Measurements from ENCODE around the gene ANAPC2. TPM values are rescaled to one million over a fixed set of nuclear protein-coding genes. Genes with fewer than 3 reads are reported as not detected.

The ANAPC2 gene
- polyA plus RNA-seq, 4 donors, result 20.0 to 44.2 (median 37.0) TPM

DNA sequence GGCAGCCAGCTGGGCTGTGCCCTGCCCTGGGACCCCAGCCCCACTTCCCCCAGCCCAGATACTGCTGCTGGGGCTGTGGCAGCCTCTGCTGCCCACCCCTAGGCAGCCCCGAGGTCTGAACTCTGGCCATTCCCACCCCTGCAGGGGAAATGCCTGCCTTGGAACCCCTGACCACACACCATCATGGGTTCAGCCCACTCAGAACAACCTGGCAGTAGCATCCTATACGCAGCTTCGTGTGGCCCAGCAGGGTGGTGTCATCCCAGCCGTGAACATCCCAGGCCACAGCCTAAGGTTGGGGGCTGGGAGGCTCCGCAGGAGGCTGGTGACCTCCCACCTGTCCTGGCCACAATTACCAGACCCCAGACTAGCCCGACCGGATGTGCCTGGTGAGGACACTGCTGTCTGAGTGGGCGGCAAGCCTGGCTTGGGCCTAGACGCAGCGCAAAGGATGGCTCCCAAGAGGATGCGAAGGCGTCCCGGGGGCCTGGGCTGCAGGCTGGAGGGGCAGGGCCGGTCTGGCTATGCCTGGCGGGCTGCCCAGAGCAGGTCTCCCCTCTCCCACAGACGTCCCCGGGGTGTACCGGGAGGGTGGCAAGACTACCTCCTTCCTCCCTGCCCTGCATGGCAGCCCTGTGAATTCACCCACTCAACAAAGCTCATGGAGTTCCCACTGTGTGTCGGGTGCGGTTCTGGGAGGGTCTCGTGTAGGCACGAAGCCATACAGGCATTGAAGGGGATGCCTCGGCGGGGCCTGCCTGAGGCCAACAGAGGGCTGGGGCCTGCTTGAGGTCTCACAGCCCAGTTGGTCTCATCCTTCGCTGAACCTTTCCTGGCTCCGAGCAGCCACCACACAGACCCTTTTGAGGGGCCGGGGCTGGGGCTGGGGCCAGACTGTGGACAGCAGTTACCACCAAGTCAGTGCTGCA, 40.9 kb upstream of the ANAPC2 start:
- WGBS, 3 donors, result 61 to 69% (median 68%) methylated on average over 26 to 27 of the region's 27 CpGs
- no peak for FAIRE-seq

DNA sequence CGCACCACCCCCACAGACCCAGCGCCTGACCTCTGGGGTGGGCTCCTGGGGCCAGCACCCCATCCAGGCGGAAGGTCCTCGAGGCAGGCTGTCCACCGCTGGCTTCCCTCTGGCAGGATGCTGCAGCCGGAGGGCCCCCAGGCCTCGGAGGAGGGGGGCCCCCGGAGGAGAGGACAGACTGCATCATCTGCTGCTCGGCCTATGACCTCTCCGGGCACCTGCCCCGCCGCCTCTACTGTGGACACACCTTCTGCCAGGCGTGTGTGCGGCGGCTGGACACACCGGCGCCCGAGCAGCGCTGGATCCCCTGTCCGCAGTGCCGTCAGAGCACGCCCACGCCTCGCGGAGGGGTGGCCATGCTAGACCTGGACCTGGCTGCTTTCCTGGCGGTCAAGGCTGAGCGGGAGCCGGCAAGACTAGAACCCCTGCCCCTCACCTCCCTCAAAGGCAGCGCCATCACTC, 40.2 kb upstream of the ANAPC2 start:
- H3K36me3 ChIP-seq (ENCODE audit: control insufficient read depth in 3 of 3, insufficient read depth in 2 of 3, low read depth in 1 of 3, low read length in 3 of 3), result peaks cover 0 to 27% (median 0%) of the 10 kb centered on the region in 3 donors
- no peaks in the 10 kb centered on the region for H3K9me3 ChIP-seq (ENCODE audit: control insufficient read depth in 2 of 2, insufficient read depth in 1 of 2, low read depth in 1 of 2, low read length in 1 of 2)
- whole genome bisulfite sequencing, 3 donors, result 32 to 57% (median 36%) methylated on average over 16 to 29 of the region's 29 CpGs
- H3K27me3 ChIP-seq (ENCODE audit: control insufficient read depth in 3 of 3, insufficient read depth in 3 of 3, low read length in 3 of 3), result no peaks in the 10 kb centered on the region
- peaks cover 0 to 88% (median 11%) of the 10 kb centered on the region in 3 donors for H3K4me1 ChIP-seq (ENCODE audit: control insufficient read depth in 3 of 3, insufficient read depth in 2 of 3, low read depth in 1 of 3, low read length in 2 of 3)
- FAIRE-seq (no peak), DNase-seq (peak in 1 of 2 donors; percentile 39)
- peak overlapping the region in 1 of 3 donors; percentile 95 for H3K27ac ChIP-seq (ENCODE audit: low read depth in 1 of 3, low read length in 2 of 3)
- H3K4me3 ChIP-seq (ENCODE audit: low read depth in 1 of 3, low read length in 3 of 3), result peak overlapping the region in 1 of 3 donors; percentile 16

More for the DNA sequence above, 40.9 kb upstream of the ANAPC2 start:
- H3K36me3 ChIP-seq (ENCODE audit: control insufficient read depth in 3 of 3, insufficient read depth in 2 of 3, low read depth in 1 of 3, low read length in 3 of 3), result peaks cover 0 to 31% (median 0%) of the 10 kb centered on the region in 3 donors
- no peak overlapping the region for H3K4me3 ChIP-seq (ENCODE audit: low read depth in 1 of 3, low read length in 3 of 3)
- no peaks in the 10 kb centered on the region for H3K9me3 ChIP-seq (ENCODE audit: control insufficient read depth in 2 of 2, insufficient read depth in 1 of 2, low read depth in 1 of 2, low read length in 1 of 2)
- H3K27ac ChIP-seq (ENCODE audit: low read depth in 1 of 3, low read length in 2 of 3), result peak overlapping the region in 1 of 3 donors; percentile 95
- peak in 1 of 2 donors; percentile 36 for DNase-seq
- H3K27me3 ChIP-seq (ENCODE audit: control insufficient read depth in 3 of 3, insufficient read depth in 3 of 3, low read length in 3 of 3), result no peaks in the 10 kb centered on the region
- H3K4me1 ChIP-seq (ENCODE audit: control insufficient read depth in 3 of 3, insufficient read depth in 2 of 3, low read depth in 1 of 3, low read length in 2 of 3), result peaks cover 0 to 84% (median 11%) of the 10 kb centered on the region in 3 donors

DNA sequence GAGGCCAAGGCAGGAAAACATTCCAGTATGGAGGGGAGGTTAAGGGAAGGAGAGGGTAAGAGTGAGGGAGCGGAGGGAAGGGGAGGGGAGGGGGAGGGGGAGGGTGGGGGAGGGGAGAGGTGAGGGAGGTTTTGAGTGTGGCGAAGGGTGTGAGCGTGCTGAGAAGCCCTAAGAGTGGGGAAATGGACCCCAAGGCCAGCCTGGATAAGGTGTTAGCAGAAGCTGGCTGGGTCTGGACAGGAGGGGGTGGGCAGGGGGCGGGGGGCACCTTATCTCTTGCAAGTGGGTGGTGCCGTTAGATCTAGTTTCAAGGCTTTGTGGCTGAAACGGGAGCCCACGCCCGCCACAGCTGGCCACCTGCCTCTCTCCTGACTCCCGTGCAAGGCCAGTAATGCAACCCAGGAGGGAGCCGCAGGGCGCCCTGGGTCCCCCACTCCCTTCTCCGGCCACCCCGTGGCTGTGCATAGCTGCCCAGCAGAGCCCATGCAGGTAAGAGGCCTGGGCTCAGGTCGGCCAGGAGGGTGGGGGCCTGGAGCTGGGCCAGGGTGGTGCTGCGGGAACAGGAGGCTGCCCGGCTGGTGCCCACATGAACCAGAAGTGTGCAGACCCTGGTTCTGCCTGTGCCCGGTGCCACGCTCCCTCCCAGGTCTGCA, 39.6 kb upstream of the ANAPC2 start:
- 11 to 37% (median 24%) methylated on average over 12 to 18 of the region's 18 CpGs for WGBS, 3 donors
- Histone ChIP-seq H3K4me3 (ENCODE audit: low read depth in 1 of 3, low read length in 3 of 3) (peak overlapping the region in 1 of 3 donors; percentile 16), H3K27ac (ENCODE audit: low read depth in 1 of 3, low read length in 2 of 3) (peak overlapping the region in 1 of 3 donors; percentile 95)

DNA sequence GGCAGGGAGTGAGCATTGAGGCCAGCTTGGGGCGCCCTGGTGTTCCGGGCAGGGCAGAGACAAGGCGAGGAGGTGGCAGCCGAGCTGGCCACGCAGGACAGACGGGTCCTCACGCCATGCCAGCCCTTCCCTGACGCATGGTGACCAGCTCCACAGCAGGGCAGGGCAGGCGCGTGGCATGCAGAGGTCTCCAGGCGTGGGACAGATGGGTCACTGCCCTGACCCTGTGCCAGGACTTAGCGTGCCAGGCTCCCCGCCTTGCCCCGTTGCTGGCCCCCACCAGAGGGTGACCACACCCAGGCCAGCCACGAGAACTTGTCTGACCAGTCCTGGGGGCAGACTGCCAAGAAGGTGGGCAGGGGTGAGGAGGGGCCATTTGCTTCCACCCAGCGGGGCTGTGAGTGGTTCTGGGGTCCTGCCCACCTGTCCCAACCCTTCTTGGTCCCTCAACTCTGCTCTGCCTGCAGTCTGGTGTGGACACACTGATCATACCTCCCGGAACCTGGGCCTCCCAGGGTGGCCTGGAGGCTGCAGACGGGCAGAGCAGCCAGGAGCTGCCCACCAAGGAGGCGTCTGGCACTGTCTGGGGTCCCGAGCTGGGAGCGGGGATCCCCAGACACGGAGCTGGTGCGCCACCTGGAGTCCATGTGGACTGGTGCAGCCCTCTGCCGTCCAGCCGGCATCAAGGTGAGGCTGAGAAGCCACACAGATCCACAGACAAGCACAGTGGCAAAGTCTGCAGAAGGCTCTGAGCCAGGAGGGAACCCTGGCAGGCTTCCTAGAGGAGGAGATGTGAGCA, 38.9 kb upstream of the ANAPC2 start, which contains the start of gene RNF224:
TSS of gene RNF224 (plus strand) at position 449 of the 799 bp plus-strand sequence. CDS start 834 bp downstream, outside the sequence.
- H3K36me3 ChIP-seq (ENCODE audit: control insufficient read depth in 3 of 3, insufficient read depth in 2 of 3, low read depth in 1 of 3, low read length in 3 of 3), result peaks cover 0 to 14% (median 0%) of the 10 kb centered on the region in 3 donors
- FAIRE-seq, result no peak
- DNase-seq, result peak; percentile 87 to 89
- WGBS, 3 donors, result 10 to 35% (median 15%) methylated on average over 25 of the region's 25 CpGs
- H3K4me3 ChIP-seq (ENCODE audit: low read depth in 1 of 3, low read length in 3 of 3), result peak within 1 kb of the TSS in 1 of 3 donors; percentile 16
- peak within 1 kb of the TSS in 1 of 3 donors; percentile 95 for H3K27ac ChIP-seq (ENCODE audit: low read depth in 1 of 3, low read length in 2 of 3)
- H3K27me3 ChIP-seq (ENCODE audit: control insufficient read depth in 3 of 3, insufficient read depth in 3 of 3, low read length in 3 of 3), result no peaks in the 10 kb centered on the region
- H3K9me3 ChIP-seq (ENCODE audit: control insufficient read depth in 2 of 2, insufficient read depth in 1 of 2, low read depth in 1 of 2, low read length in 1 of 2), result no peaks in the 10 kb centered on the region
- H3K4me1 ChIP-seq (ENCODE audit: control insufficient read depth in 3 of 3, insufficient read depth in 2 of 3, low read depth in 1 of 3, low read length in 2 of 3), result peaks cover 0 to 86% (median 11%) of the 10 kb centered on the region in 3 donors

More for the DNA sequence above, 39.6 kb upstream of the ANAPC2 start:
- DNase-seq, result no peak
- Histone ChIP-seq H3K36me3 (ENCODE audit: control insufficient read depth in 3 of 3, insufficient read depth in 2 of 3, low read depth in 1 of 3, low read length in 3 of 3) (peaks cover 0 to 21% (median 0%) of the 10 kb centered on the region in 3 donors), H3K4me1 (ENCODE audit: control insufficient read depth in 3 of 3, insufficient read depth in 2 of 3, low read depth in 1 of 3, low read length in 2 of 3) (peaks cover 0 to 84% (median 11%) of the 10 kb centered on the region in 3 donors), H3K9me3 (ENCODE audit: control insufficient read depth in 2 of 2, insufficient read depth in 1 of 2, low read depth in 1 of 2, low read length in 1 of 2) (no peaks in the 10 kb centered on the region), H3K27me3 (ENCODE audit: control insufficient read depth in 3 of 3, insufficient read depth in 3 of 3, low read length in 3 of 3) (no peaks in the 10 kb centered on the region)
- FAIRE-seq, result no peak

DNA sequence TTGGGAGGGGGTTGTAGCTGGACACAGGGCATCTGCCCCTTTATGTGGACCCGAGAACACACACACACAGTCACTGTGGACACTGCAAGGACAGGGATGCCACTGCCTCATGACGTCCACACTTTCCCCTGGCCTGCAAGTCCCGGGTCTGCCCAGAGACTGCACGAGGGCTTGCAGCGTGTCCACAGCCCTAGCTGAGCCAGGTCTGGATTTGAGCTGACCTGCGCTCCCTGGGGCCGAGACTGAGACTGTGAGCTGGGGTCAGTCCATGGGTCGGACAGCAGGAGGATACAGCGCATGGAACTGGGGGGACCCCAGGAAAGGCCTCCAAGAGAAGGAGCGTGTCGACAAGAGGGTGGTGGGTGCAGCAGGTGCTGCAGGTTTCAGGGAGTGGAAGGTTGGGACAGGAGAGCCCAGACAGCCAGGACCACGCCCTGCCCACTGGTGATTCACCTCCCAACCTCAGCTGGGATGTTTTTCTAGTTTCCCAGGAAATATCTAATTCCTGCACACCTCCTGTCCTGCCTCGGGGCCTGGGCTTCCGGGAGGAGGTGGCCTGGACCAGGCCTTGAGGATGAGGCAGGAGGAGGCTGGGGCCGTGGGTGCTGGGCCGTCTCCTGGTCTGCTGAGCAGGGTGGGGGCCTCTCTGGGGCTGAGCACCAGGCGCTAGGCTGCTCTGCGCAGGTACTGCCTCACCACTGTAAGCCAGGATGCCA, 38.1 kb upstream of the ANAPC2 start:
- peak in 1 of 2 donors; percentile 55 for DNase-seq
- H3K9me3 ChIP-seq (ENCODE audit: control insufficient read depth in 2 of 2, insufficient read depth in 1 of 2, low read depth in 1 of 2, low read length in 1 of 2), result no peaks in the 10 kb centered on the region
- H3K4me3 ChIP-seq (ENCODE audit: low read depth in 1 of 3, low read length in 3 of 3), result no peak overlapping the region
- H3K36me3 ChIP-seq (ENCODE audit: control insufficient read depth in 3 of 3, insufficient read depth in 2 of 3, low read depth in 1 of 3, low read length in 3 of 3), result peaks cover 0 to 6% (median 0%) of the 10 kb centered on the region in 3 donors
- FAIRE-seq, result no peak
- peaks cover 0 to 78% (median 11%) of the 10 kb centered on the region in 3 donors for H3K4me1 ChIP-seq (ENCODE audit: control insufficient read depth in 3 of 3, insufficient read depth in 2 of 3, low read depth in 1 of 3, low read length in 2 of 3)
- WGBS, 3 donors, result 60 to 71% (median 65%) methylated on average over 16 to 18 of the region's 18 CpGs
- peak overlapping the region in 1 of 3 donors; percentile 69 for H3K27ac ChIP-seq (ENCODE audit: low read depth in 1 of 3, low read length in 2 of 3)
- no peaks in the 10 kb centered on the region for H3K27me3 ChIP-seq (ENCODE audit: control insufficient read depth in 3 of 3, insufficient read depth in 3 of 3, low read length in 3 of 3)

DNA sequence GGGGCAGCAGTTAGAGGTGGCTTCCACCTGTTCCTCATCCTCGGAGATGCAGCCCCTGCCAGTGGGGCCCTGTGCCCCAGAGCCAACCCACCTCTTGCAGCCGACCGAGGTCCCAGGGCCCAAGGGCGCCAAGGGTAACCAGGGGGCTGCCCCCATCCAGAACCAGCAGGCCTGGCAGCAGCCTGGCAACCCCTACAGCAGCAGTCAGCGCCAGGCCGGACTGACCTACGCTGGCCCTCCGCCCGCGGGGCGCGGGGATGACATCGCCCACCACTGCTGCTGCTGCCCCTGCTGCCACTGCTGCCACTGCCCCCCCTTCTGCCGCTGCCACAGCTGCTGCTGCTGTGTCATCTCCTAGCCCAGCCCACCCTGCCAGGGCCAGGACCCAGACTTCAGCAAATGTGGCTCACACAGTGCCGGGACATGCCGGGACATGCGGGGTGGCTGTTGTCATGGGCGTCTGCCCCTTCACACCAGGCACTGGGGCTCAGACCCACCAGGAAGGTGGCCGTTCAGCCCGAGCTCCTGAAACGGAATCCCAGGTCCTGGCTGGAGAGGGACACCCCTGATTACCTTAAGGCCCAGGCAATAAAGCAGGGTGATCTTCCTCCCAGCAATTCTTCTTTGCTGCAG, 37.5 kb upstream of the ANAPC2 start:
- H3K9me3 ChIP-seq (ENCODE audit: control insufficient read depth in 2 of 2, insufficient read depth in 1 of 2, low read depth in 1 of 2, low read length in 1 of 2), result no peaks in the 10 kb centered on the region
- FAIRE-seq, result no peak
- peaks cover 0 to 71% (median 8%) of the 10 kb centered on the region in 3 donors for H3K4me1 ChIP-seq (ENCODE audit: control insufficient read depth in 3 of 3, insufficient read depth in 2 of 3, low read depth in 1 of 3, low read length in 2 of 3)
- peak overlapping the region in 1 of 3 donors; percentile 11 for H3K4me3 ChIP-seq (ENCODE audit: low read depth in 1 of 3, low read length in 3 of 3)
- 83 to 86% (median 83%) methylated on average over 19 to 21 of the region's 21 CpGs for WGBS, 3 donors
- peak overlapping the region in 1 of 3 donors; percentile 69 for H3K27ac ChIP-seq (ENCODE audit: low read depth in 1 of 3, low read length in 2 of 3)
- peak in 1 of 2 donors; percentile 35 for DNase-seq
- no peaks in the 10 kb centered on the region for H3K27me3 ChIP-seq (ENCODE audit: control insufficient read depth in 3 of 3, insufficient read depth in 3 of 3, low read length in 3 of 3)
- peaks cover 0 to under 1% (median 0%) of the 10 kb centered on the region in 3 donors for H3K36me3 ChIP-seq (ENCODE audit: control insufficient read depth in 3 of 3, insufficient read depth in 2 of 3, low read depth in 1 of 3, low read length in 3 of 3)

All from small intestine (tissue), 7 donors.